ENCODE measurements around the gene RAI14. TPM values are rescaled to one million over a fixed set of nuclear protein-coding genes. Genes with fewer than 3 reads are reported as not detected.

The RAI14 gene
- total RNA-seq, 1 experiment from 2014 or later, result 23.6 TPM

- no peaks in the 10 kb centered on the region for H3K27me3 ChIP-seq (replicated peaks; ENCODE audit: insufficient read depth, low read depth, low read length, poor library complexity)
- ChIA-PET POLR2A (ENCODE audit: low non-redundant PET) (no interaction called here), CTCF (interaction anchor here (0.5 kb wide), 1 partner anchor 167 kb away, joined by 4 read pairs; no protein-coding TSS in a partner anchor)
- H3K9me3 ChIP-seq (ENCODE audit: low read depth, low read length, poor library complexity, severe bottlenecking), result no peaks in the 10 kb centered on the region
- peaks cover 7% of the 10 kb centered on the region for H3K4me1 ChIP-seq (ENCODE audit: insufficient read depth, low read length, poor library complexity, severe bottlenecking)
- peak overlapping the region; percentile 77 for H3K4me3 ChIP-seq (ENCODE audit: low read depth, low read length, poor library complexity, severe bottlenecking)
- H3K27ac ChIP-seq (ENCODE audit: low read depth, low read length, poor library complexity, severe bottlenecking), result peak overlapping the region; percentile 55
- intact Hi-C loops (cut with micrococcal nuclease; ENCODE audit: unreplicated experiment), result loop anchor here (5.0 kb wide), 2 partner anchors 134 to 241 kb away; no protein-coding TSS in a partner anchor
- DNase-seq (ENCODE audit: low spot score), result peak; percentile 21
- BruUV-seq (replicated peaks), result no TSS peak
- no peak for TF ChIP-seq EZH2 (IDR thresholded peaks at IDR 0.05; ENCODE audit: borderline replicate concordance, low read depth, low read length, poor library complexity, severe bottlenecking)
- no peak for TF ChIP-seq CTCF (conservative IDR thresholded peaks at IDR 0.05; ENCODE audit: low read depth, low read length)
- H3K36me3 ChIP-seq (ENCODE audit: insufficient read depth, low read length, poor library complexity, severe bottlenecking), result no peaks in the 10 kb centered on the region
These were observed 659 bp downstream of the RAI14 start for GRCh38 chr5:34656700-34657273.

DNA sequence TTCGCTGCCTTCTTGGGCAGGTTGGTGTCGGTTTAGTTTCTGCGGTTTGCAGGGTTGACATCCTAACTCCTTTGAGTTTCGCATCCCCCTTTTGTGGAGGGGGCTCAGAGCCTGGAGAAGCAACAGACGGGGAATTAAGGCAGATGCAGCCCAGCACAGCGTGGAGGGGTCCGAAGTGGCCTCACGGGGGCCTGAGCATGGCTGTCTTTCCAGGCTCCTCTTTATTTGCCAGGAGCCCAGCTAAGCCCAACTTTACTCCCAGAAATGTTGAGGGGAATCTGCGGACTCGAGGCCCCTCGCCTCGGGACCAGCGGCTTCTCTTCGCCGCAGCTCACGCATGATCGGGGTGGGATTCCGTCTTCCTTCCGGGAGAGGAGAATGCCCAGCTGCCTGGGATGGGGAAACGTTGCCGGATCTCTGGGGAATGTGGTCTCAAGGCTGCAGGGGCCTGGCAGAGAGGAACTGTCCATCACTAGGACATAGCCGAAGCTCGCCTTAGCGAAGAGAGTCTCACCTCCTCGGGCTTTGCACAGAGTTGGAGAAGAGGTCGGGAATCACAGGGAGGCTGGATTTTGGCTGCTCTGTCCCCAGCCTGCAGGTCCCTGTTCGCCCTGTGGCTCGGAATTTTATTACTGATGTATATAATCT, 1.3 kb downstream of the RAI14 start:
- ChIA-PET CTCF (interaction anchor here (0.5 kb wide), 1 partner anchor 168 kb away, joined by 4 read pairs; no protein-coding TSS in a partner anchor), POLR2A (ENCODE audit: low non-redundant PET) (no interaction called here)
- Histone ChIP-seq H3K4me1 (ENCODE audit: insufficient read depth, low read length, poor library complexity, severe bottlenecking) (peaks cover 7% of the 10 kb centered on the region), H3K27ac (ENCODE audit: low read depth, low read length, poor library complexity, severe bottlenecking) (no peak overlapping the region), H3K9me3 (ENCODE audit: low read depth, low read length, poor library complexity, severe bottlenecking) (no peaks in the 10 kb centered on the region), H3K36me3 (ENCODE audit: insufficient read depth, low read length, poor library complexity, severe bottlenecking) (no peaks in the 10 kb centered on the region), H3K4me3 (ENCODE audit: low read depth, low read length, poor library complexity, severe bottlenecking) (peak overlapping the region; percentile 77), H3K27me3 (replicated peaks; ENCODE audit: insufficient read depth, low read depth, low read length, poor library complexity) (no peaks in the 10 kb centered on the region)
- BruUV-seq (replicated peaks), result no TSS peak
- TF ChIP-seq EZH2 (IDR thresholded peaks at IDR 0.05; ENCODE audit: borderline replicate concordance, low read depth, low read length, poor library complexity, severe bottlenecking) (no peak), CTCF (conservative IDR thresholded peaks at IDR 0.05; ENCODE audit: low read depth, low read length) (no peak)
- intact Hi-C loops (cut with micrococcal nuclease; ENCODE audit: unreplicated experiment), result loop anchor here (5.0 kb wide), 2 partner anchors 135 to 240 kb away; no protein-coding TSS in a partner anchor
- DNase-seq (ENCODE audit: low spot score), result peak; percentile 11

DNA sequence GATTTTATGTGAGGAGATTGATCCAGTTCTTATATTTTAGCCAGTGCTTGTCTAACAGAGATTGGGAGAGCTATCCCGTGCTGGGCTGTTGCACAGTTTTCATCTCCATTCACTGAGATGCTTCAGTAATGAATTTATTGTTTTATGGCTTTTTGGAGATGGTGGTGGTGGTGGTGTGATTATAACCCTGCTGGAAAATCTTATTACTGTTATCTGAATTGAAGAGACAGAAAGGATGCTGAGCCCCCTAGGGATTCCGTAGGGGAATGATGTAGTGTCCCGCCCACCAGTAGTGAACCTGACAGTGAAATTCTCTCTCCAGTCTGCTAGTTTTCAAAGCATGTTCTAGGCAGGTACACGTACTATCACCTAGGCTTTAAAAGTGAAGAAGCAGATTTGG, 1.9 kb downstream of the RAI14 start:
- no peaks in the 10 kb centered on the region for H3K27me3 ChIP-seq (replicated peaks; ENCODE audit: insufficient read depth, low read depth, low read length, poor library complexity)
- TF ChIP-seq CTCF (conservative IDR thresholded peaks at IDR 0.05; ENCODE audit: low read depth, low read length) (no peak), EZH2 (IDR thresholded peaks at IDR 0.05; ENCODE audit: borderline replicate concordance, low read depth, low read length, poor library complexity, severe bottlenecking) (no peak)
- intact Hi-C loops (cut with micrococcal nuclease; ENCODE audit: unreplicated experiment), result loop anchor here (5.0 kb wide), 2 partner anchors 136 to 239 kb away; no protein-coding TSS in a partner anchor
- no peaks in the 10 kb centered on the region for H3K9me3 ChIP-seq (ENCODE audit: low read depth, low read length, poor library complexity, severe bottlenecking)
- H3K36me3 ChIP-seq (ENCODE audit: insufficient read depth, low read length, poor library complexity, severe bottlenecking), result no peaks in the 10 kb centered on the region
- BruUV-seq (replicated peaks), result TSS peak; percentile 36
- ChIA-PET CTCF (no interaction called here), POLR2A (ENCODE audit: low non-redundant PET) (no interaction called here)
- peak; percentile 67 for DNase-seq (ENCODE audit: low spot score)
- no peak overlapping the region for H3K27ac ChIP-seq (ENCODE audit: low read depth, low read length, poor library complexity, severe bottlenecking)
- peak overlapping the region; percentile 77 for H3K4me3 ChIP-seq (ENCODE audit: low read depth, low read length, poor library complexity, severe bottlenecking)
- peaks cover 7% of the 10 kb centered on the region for H3K4me1 ChIP-seq (ENCODE audit: insufficient read depth, low read length, poor library complexity, severe bottlenecking)

Measured in A673 (cell line).